H1 (cell line): Measurements from ENCODE around the gene CMIP. TPM values are rescaled to one million over a fixed set of nuclear protein-coding genes. Genes with fewer than 3 reads are reported as not detected.

Experiments used
- CTCF ChIA-PET: fragments of 300-600 bp; sonication (Branson Sonifier 250); formaldehyde crosslinking; loops from one replicate; lab custom pipeline; 2021; ENCODE audit not compliant: partially characterized antibody; lab: Charles Lee
- POLR2A ChIA-PET: fragments of 300-600 bp; sonication (Branson Sonifier 250); formaldehyde crosslinking; loops from one replicate; lab custom pipeline; 2021; ENCODE audit warnings: inconsistent platforms; ENCODE audit not compliant: partially characterized antibody; lab: Charles Lee
- DNase-seq, 2 experiments: peaks; one replicate each; pipeline versions ENCODE4 v3.0.0 to v3.0.0-alpha.2; 2010 to 2022; ENCODE audit warnings: low spot score in 2 of 2, low read depth in 1 of 2, mixed read lengths in 1 of 2
- FAIRE-seq: peaks from 2 replicates; lab custom pipeline; 2011; peaks lifted over from hg19 to GRCh38; lab: Jason Lieb, UNC
- H2AFZ ChIP-seq: 2 replicates; pipeline ENCODE4 v1.8.1; 2012; ENCODE audit warnings: low read length, inconsistent platforms
- H2AK5ac ChIP-seq: 2 replicates; pipeline ENCODE4 v1.6.1; 2013; ENCODE audit warnings: low read depth, low read length
- H2BK120ac ChIP-seq: replicated peaks from 2 replicates; pipeline ENCODE3; 2013; ENCODE audit warnings: low read depth, low read length, inconsistent platforms
- H2BK12ac ChIP-seq: 2 replicates; pipeline ENCODE4 v1.6.1; 2013; ENCODE audit warnings: low read depth, low read length
- H2BK15ac ChIP-seq: 2 replicates; pipeline ENCODE4 v1.6.1; 2013; ENCODE audit warnings: low read length
- H2BK20ac ChIP-seq: 2 replicates; pipeline ENCODE4 v1.6.1; 2013; ENCODE audit warnings: low read length
- H2BK5ac ChIP-seq: 2 replicates; pipeline ENCODE4 v1.6.1; 2013; ENCODE audit warnings: low read depth, low read length
- H3K14ac ChIP-seq: 2 replicates; pipeline ENCODE4 v1.6.1; 2013; ENCODE audit warnings: inconsistent platforms; ENCODE audit not compliant: insufficient read length
- H3K18ac ChIP-seq: 2 replicates; pipeline ENCODE4 v1.6.1; 2013; ENCODE audit warnings: low read length; ENCODE audit errors: extremely low read depth
- H3K23ac ChIP-seq: 2 replicates; pipeline ENCODE4 v1.6.1; 2013; ENCODE audit warnings: inconsistent platforms; ENCODE audit not compliant: insufficient read length
- H3K23me2 ChIP-seq: 2 replicates; pipeline ENCODE4 v1.6.1; 2013; ENCODE audit warnings: low read depth, low read length
- H3K27ac ChIP-seq: 2 replicates; pipeline ENCODE4 v1.6.1; 2011; ENCODE audit warnings: low read depth, low read length, inconsistent platforms
- H3K27me3 ChIP-seq, 4 experiments: replicated peaks in 1 of 4; 1 replicate in 1 of 4; 2 replicates in 3 of 4; pipeline versions ENCODE4 v1.6.1 to v1.8.1; 2011 to 2013; ENCODE audit warnings: low read length in 3 of 4, mild to moderate bottlenecking in 3 of 4, inconsistent platforms in 2 of 4, mixed read lengths in 2 of 4, moderate library complexity in 1 of 4; ENCODE audit not compliant: control insufficient read depth in 3 of 4, insufficient read depth in 3 of 4; ENCODE audit errors: extremely low read depth in 1 of 4
- H3K36me3 ChIP-seq, 4 experiments: 2 replicates each; pipeline versions ENCODE4 v1.6.1 to v1.8.1; 2011 to 2013; ENCODE audit warnings: mild to moderate bottlenecking in 4 of 4, low read length in 3 of 4, moderate library complexity in 2 of 4, control low read depth in 1 of 4, inconsistent platforms in 1 of 4; ENCODE audit not compliant: insufficient read depth in 4 of 4, control insufficient read depth in 2 of 4
- H3K4ac ChIP-seq: replicated peaks from 2 replicates; pipeline ENCODE3; 2013; ENCODE audit warnings: low read length, low read depth, mixed read lengths, inconsistent platforms; ENCODE audit not compliant: insufficient read length
- H3K4me1 ChIP-seq, 4 experiments: replicated peaks in 1 of 4; 1 replicate in 1 of 4; 2 replicates in 3 of 4; pipeline versions ENCODE4 v1.6.1 to v1.8.1; 2011 to 2013; ENCODE audit warnings: low read length in 3 of 4, inconsistent platforms in 2 of 4, mixed read lengths in 1 of 4; ENCODE audit not compliant: insufficient read depth in 4 of 4, control insufficient read depth in 3 of 4
- H3K4me2 ChIP-seq, 2 experiments: 2 replicates each; pipeline versions ENCODE4 v1.6.1 to v1.8.1; 2011 to 2013; ENCODE audit warnings: low read depth in 2 of 2, low read length in 2 of 2, control low read depth in 1 of 2, inconsistent platforms in 1 of 2, mild to moderate bottlenecking in 1 of 2; ENCODE audit not compliant: insufficient read depth in 1 of 2
- H3K4me3 ChIP-seq, 4 experiments: fragments of 200-600, 300-600 bp in 1 of 4; sonication (generic), shearing (Covaris generic), sonication (Bioruptor Twin) in 1 of 4; 2 replicates each; pipeline versions ENCODE4 v1.5.1 to v1.8.1; 2011 to 2016; ENCODE audit warnings: low read length in 4 of 4, low read depth in 3 of 4, control low read depth in 2 of 4, inconsistent platforms in 2 of 4, mild to moderate bottlenecking in 2 of 4, mixed read lengths in 1 of 4, moderate library complexity in 1 of 4; ENCODE audit not compliant: insufficient read depth in 2 of 4; ENCODE audit errors: extremely low read depth in 1 of 4
- H3K56ac ChIP-seq: replicated peaks from 2 replicates; pipeline ENCODE3; 2013; ENCODE audit warnings: low read depth, mild to moderate bottlenecking, mixed read lengths, low read length, inconsistent platforms; ENCODE audit not compliant: insufficient read length
- H3K79me1 ChIP-seq: 2 replicates; pipeline ENCODE4 v1.6.1; 2013; ENCODE audit warnings: low read depth, low read length, control low read depth
- H3K79me2 ChIP-seq, 2 experiments: 2 replicates each; pipeline versions ENCODE4 v1.6.1 to v1.8.1; 2012 to 2013; ENCODE audit warnings: low read length in 2 of 2, mild to moderate bottlenecking in 2 of 2, inconsistent platforms in 1 of 2; ENCODE audit not compliant: insufficient read depth in 2 of 2, control insufficient read depth in 1 of 2
- H3K9ac ChIP-seq, 4 experiments: replicated peaks in 1 of 4; 1 replicate in 1 of 4; 2 replicates in 3 of 4; pipeline versions ENCODE4 v1.6.1 to v1.8.1; 2011 to 2013; ENCODE audit warnings: low read depth in 3 of 4, low read length in 3 of 4, control low read depth in 2 of 4, mild to moderate bottlenecking in 2 of 4, moderate library complexity in 2 of 4, inconsistent platforms in 1 of 4; ENCODE audit errors: extremely low read depth in 1 of 4
- H3K9me3 ChIP-seq, 2 experiments: 2 replicates each; pipeline versions ENCODE4 v1.6.1 to v1.8.1; 2012 to 2013; ENCODE audit warnings: mild to moderate bottlenecking in 2 of 2, moderate library complexity in 2 of 2, control low read depth in 1 of 2, inconsistent platforms in 1 of 2, low read depth in 1 of 2, low read length in 1 of 2, mixed read lengths in 1 of 2; ENCODE audit not compliant: insufficient read depth in 2 of 2
- H4K20me1 ChIP-seq, 2 experiments: replicated peaks in 1 of 2; 2 replicates each; pipeline versions ENCODE3 to v1.8.1; 2011 to 2013; ENCODE audit warnings: inconsistent platforms in 2 of 2, low read length in 2 of 2, mild to moderate bottlenecking in 1 of 2; ENCODE audit not compliant: insufficient read depth in 2 of 2, control insufficient read depth in 1 of 2
- H4K5ac ChIP-seq: 2 replicates; pipeline ENCODE4 v1.6.1; 2013; ENCODE audit warnings: low read length, low read depth, mixed read lengths, inconsistent platforms; ENCODE audit not compliant: insufficient read length
- H4K8ac ChIP-seq: 2 replicates; pipeline ENCODE4 v1.8.0; 2013; ENCODE audit warnings: mild to moderate bottlenecking, moderate library complexity, low read length, inconsistent platforms; ENCODE audit not compliant: insufficient read depth; ENCODE audit errors: extremely low read depth
- H4K91ac ChIP-seq: replicated peaks from 2 replicates; pipeline ENCODE3; 2013; ENCODE audit warnings: low read length, mixed read lengths, inconsistent platforms; ENCODE audit not compliant: insufficient read length
- RBBP5 ChIP-seq: IDR thresholded peaks from 2 replicates; pipeline ENCODE4 v1.7.1; 2012; ENCODE audit warnings: low read depth, mild to moderate bottlenecking, inconsistent platforms, low read length, moderate library complexity, borderline replicate concordance
- TEAD4 ChIP-seq: IDR thresholded peaks from 2 replicates; pipeline ENCODE4 v1.6.1; 2012; ENCODE audit warnings: low read depth, low read length, inconsistent platforms, mixed read lengths
- WGBS, 2 experiments: shearing (Covaris generic) in 1 of 2; methylation state at CpG; one replicate each; pipeline versions ENCODE4 v1.1.6 to v1.1.7; 2013 to 2015; ENCODE audit warnings: low lambda C conversion rate in 2 of 2, mixed read lengths in 2 of 2, inconsistent platforms in 1 of 2, low coverage in 1 of 2, missing lambda C conversion rate in 1 of 2; ENCODE audit not compliant: insufficient replicate concordance in 2 of 2, insufficient coverage in 1 of 2, insufficient read length in 1 of 2; ENCODE audit errors: extremely low coverage in 1 of 2, missing lambda C conversion rate in 1 of 2; 5-methylcytosine and 5-hydroxymethylcytosine counted together
- polyA plus RNA-seq, 7 experiments: library from polyadenylated mRNA; depleted of rRNA in 3 of 7; stranded (reverse) in 5 of 7; unstranded in 2 of 7; fragments of >200 nt in 5 of 7; fragments of 200-250 nt in 2 of 7; gene quantifications; 1 replicate in 5 of 7; 2 replicates in 1 of 7; 4 replicates in 1 of 7; pipeline versions ENCODE4 v1.2.1 to v1.2.3, GENCODE V29; 2011 to 2013; ENCODE audit warnings: missing spikeins in 2 of 7, mixed read lengths in 2 of 7
- total RNA-seq: library from RNA; stranded (reverse); fragmentation: NEBNext Ultra II Directional; extraction: Animal tissue kit (Norgen Biotek cat#: 25700); gene quantifications from 2 replicates; pipeline ENCODE4 v1.2.1, GENCODE V29; 2021

Gene CMIP
- total and polyA plus RNA-seq, 2 of the 8 experiments (the other 6 are each of a cell fraction or from before 2014, with no cell fraction given): 7.9 to 53.2 TPM

DNA sequence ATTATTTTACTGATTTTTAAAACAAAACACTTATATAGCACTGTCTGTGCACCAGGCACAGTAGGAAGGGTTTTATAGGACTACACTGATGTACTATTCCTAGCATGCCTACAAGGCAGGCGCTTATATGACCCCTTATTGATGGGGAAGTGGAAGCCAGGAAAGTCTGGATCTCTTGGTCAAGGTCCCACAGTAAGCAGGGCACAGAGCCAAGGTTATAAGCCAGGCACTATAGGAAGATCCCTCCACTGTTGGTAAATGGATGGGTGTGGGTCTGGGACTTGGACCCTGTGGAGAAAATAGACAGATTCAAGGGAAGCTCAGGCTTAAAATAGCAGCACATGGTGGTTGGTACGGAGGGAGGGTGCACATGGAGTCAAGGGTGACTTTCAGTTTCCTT lies 275.4 kb downstream of the CMIP start:
- Histone ChIP-seq H4K5ac (no peak overlapping the region), H3K23me2 (no peaks in the 10 kb centered on the region), H4K91ac (no peak overlapping the region), H3K27ac (no peak overlapping the region), H2BK120ac (no peak overlapping the region), H3K36me3 (no peaks in the 10 kb centered on the region), H3K4me1 (peaks cover 0 to 15% (median 7%) of the 10 kb centered on the region in 4 experiments; a peak in 4 of 7 replicates), H3K4me3 (no peak overlapping the region), H3K23ac (no peak overlapping the region), H2BK12ac (no peak overlapping the region), H3K4ac (no peak overlapping the region), H2BK15ac (no peak overlapping the region), H3K27me3 (0 out of 7 replicates have a peak, but pooled peaks cover 0 to 2% (median 0%) of the 10 kb centered on the region in 4 experiments), H2AK5ac (no peak overlapping the region), H3K79me2 (no peaks in the 10 kb centered on the region), H2BK5ac (no peak overlapping the region), H4K20me1 (no peaks in the 10 kb centered on the region), H3K9ac (no peak overlapping the region), H2AFZ (no peak overlapping the region), H3K9me3 (peaks cover 0 to 3% of the 10 kb centered on the region in 2 experiments; a peak in 1 of 4 replicates), H3K4me2 (no peak overlapping the region), H3K56ac (no peak overlapping the region), H2BK20ac (no peak overlapping the region), H3K79me1 (no peaks in the 10 kb centered on the region), H3K18ac (no peak overlapping the region), H3K14ac (no peak overlapping the region), H4K8ac (no peak overlapping the region)
- no peak for DNase-seq
- ChIA-PET POLR2A (no interaction called here), CTCF (interaction anchor here (1.1 to 3.4 kb wide), 4 partner anchors 10 to 316 kb away, joined by 3 to 22 read pairs (median 10); no protein-coding TSS in a partner anchor)
- WGBS, 2 experiments: 88% methylated on average over 2 of the region's 2 CpGs; no CpG with 5 or more reads in 1 of the 2 experiments
- FAIRE-seq: no peak
- TF ChIP-seq RBBP5 (no peak), TEAD4 (no peak)
